ENCODE data around the gene UNK.
A peak's percentile ranks its signal among the peaks of the same experiment; 100 is the strongest.

The UNK gene

GRCh38 chr17:75743625-75744206, 40.9 kb upstream of the UNK start:
- Histone ChIP-seq H3K9ac (ENCODE audit: low read depth in 1 of 2, low read length in 2 of 2) (no peak overlapping the region), H3K27me3 (ENCODE audit: control insufficient read depth in 2 of 2, insufficient read depth in 2 of 2, low read length in 2 of 2) (no peaks in the 10 kb centered on the region), H3K27ac (ENCODE audit: low read depth in 2 of 2, low read length in 2 of 2) (no peak overlapping the region), H3K36me3 (ENCODE audit: control insufficient read depth in 2 of 2, insufficient read depth in 2 of 2, low read length in 2 of 2) (peaks cover 43 to 46% of the 10 kb centered on the region in 2 donors), H3K4me1 (ENCODE audit: control insufficient read depth in 2 of 2, insufficient read depth in 2 of 2, low read length in 2 of 2) (no peaks in the 10 kb centered on the region), H3K9me3 (ENCODE audit: control insufficient read depth in 2 of 2, low read length in 2 of 2) (no peaks in the 10 kb centered on the region), H3K4me3 (ENCODE audit: low read length in 2 of 2) (no peak overlapping the region)

GRCh38 chr17:75748706-75749105, 35.9 kb upstream of the UNK start:
- Histone ChIP-seq H3K9me3 (ENCODE audit: control insufficient read depth in 2 of 2, low read length in 2 of 2) (no peaks in the 10 kb centered on the region), H3K27ac (ENCODE audit: low read depth in 2 of 2, low read length in 2 of 2) (no peak overlapping the region), H3K27me3 (ENCODE audit: control insufficient read depth in 2 of 2, insufficient read depth in 2 of 2, low read length in 2 of 2) (no peaks in the 10 kb centered on the region), H3K4me3 (ENCODE audit: low read length in 2 of 2) (no peak overlapping the region), H3K4me1 (ENCODE audit: control insufficient read depth in 2 of 2, insufficient read depth in 2 of 2, low read length in 2 of 2) (peaks cover 0 to 3% of the 10 kb centered on the region in 2 donors), H3K36me3 (ENCODE audit: control insufficient read depth in 2 of 2, insufficient read depth in 2 of 2, low read length in 2 of 2) (peaks cover 41 to 47% of the 10 kb centered on the region in 2 donors), H3K9ac (ENCODE audit: low read depth in 1 of 2, low read length in 2 of 2) (no peak overlapping the region)

GRCh38 chr17:75749545-75750389, 34.8 kb upstream of the UNK start:
- Histone ChIP-seq H3K4me1 (ENCODE audit: control insufficient read depth in 2 of 2, insufficient read depth in 2 of 2, low read length in 2 of 2) (peaks cover 0 to 3% of the 10 kb centered on the region in 2 donors), H3K4me3 (ENCODE audit: low read length in 2 of 2) (no peak overlapping the region), H3K27ac (ENCODE audit: low read depth in 2 of 2, low read length in 2 of 2) (no peak overlapping the region)

GRCh38 chr17:75750661-75751423, 33.8 kb upstream of the UNK start:
- Histone ChIP-seq H3K9ac (ENCODE audit: low read depth in 1 of 2, low read length in 2 of 2) (no peak overlapping the region), H3K36me3 (ENCODE audit: control insufficient read depth in 2 of 2, insufficient read depth in 2 of 2, low read length in 2 of 2) (peaks cover 42 to 48% of the 10 kb centered on the region in 2 donors), H3K4me1 (ENCODE audit: control insufficient read depth in 2 of 2, insufficient read depth in 2 of 2, low read length in 2 of 2) (peaks cover 0 to 3% of the 10 kb centered on the region in 2 donors), H3K27ac (ENCODE audit: low read depth in 2 of 2, low read length in 2 of 2) (no peak overlapping the region), H3K27me3 (ENCODE audit: control insufficient read depth in 2 of 2, insufficient read depth in 2 of 2, low read length in 2 of 2) (no peaks in the 10 kb centered on the region), H3K9me3 (ENCODE audit: control insufficient read depth in 2 of 2, low read length in 2 of 2) (no peaks in the 10 kb centered on the region), H3K4me3 (ENCODE audit: low read length in 2 of 2) (no peak overlapping the region)

More at GRCh38 chr17:75749545-75750389, 34.8 kb upstream of the UNK start:
- Histone ChIP-seq H3K27me3 (ENCODE audit: control insufficient read depth in 2 of 2, insufficient read depth in 2 of 2, low read length in 2 of 2) (no peaks in the 10 kb centered on the region), H3K9me3 (ENCODE audit: control insufficient read depth in 2 of 2, low read length in 2 of 2) (no peaks in the 10 kb centered on the region), H3K36me3 (ENCODE audit: control insufficient read depth in 2 of 2, insufficient read depth in 2 of 2, low read length in 2 of 2) (peaks cover 39 to 50% of the 10 kb centered on the region in 2 donors), H3K9ac (ENCODE audit: low read depth in 1 of 2, low read length in 2 of 2) (no peak overlapping the region)

- Histone ChIP-seq H3K36me3 (ENCODE audit: control insufficient read depth in 2 of 2, insufficient read depth in 2 of 2, low read length in 2 of 2) (peaks cover 47 to 55% of the 10 kb centered on the region in 2 donors), H3K4me1 (ENCODE audit: control insufficient read depth in 2 of 2, insufficient read depth in 2 of 2, low read length in 2 of 2) (peaks cover 0 to 3% of the 10 kb centered on the region in 2 donors), H3K27ac (ENCODE audit: low read depth in 2 of 2, low read length in 2 of 2) (no peak overlapping the region), H3K9me3 (ENCODE audit: control insufficient read depth in 2 of 2, low read length in 2 of 2) (no peaks in the 10 kb centered on the region), H3K4me3 (ENCODE audit: low read length in 2 of 2) (no peak overlapping the region), H3K9ac (ENCODE audit: low read depth in 1 of 2, low read length in 2 of 2) (no peak overlapping the region), H3K27me3 (ENCODE audit: control insufficient read depth in 2 of 2, insufficient read depth in 2 of 2, low read length in 2 of 2) (no peaks in the 10 kb centered on the region)
Observed at GRCh38 chr17:75751676-75752404, 32.8 kb upstream of the UNK start.

- H3K9me3 ChIP-seq (ENCODE audit: control insufficient read depth in 2 of 2, low read length in 2 of 2) = no peaks in the 10 kb centered on the region
- H3K9ac ChIP-seq (ENCODE audit: low read depth in 1 of 2, low read length in 2 of 2) = no peak overlapping the region
- peaks cover 0 to 3% of the 10 kb centered on the region in 2 donors for H3K4me1 ChIP-seq (ENCODE audit: control insufficient read depth in 2 of 2, insufficient read depth in 2 of 2, low read length in 2 of 2)
- no peaks in the 10 kb centered on the region for H3K27me3 ChIP-seq (ENCODE audit: control insufficient read depth in 2 of 2, insufficient read depth in 2 of 2, low read length in 2 of 2)
- H3K36me3 ChIP-seq (ENCODE audit: control insufficient read depth in 2 of 2, insufficient read depth in 2 of 2, low read length in 2 of 2) = peaks cover 53 to 60% of the 10 kb centered on the region in 2 donors
- no peak overlapping the region for H3K4me3 ChIP-seq (ENCODE audit: low read length in 2 of 2)
- H3K27ac ChIP-seq (ENCODE audit: low read depth in 2 of 2, low read length in 2 of 2) = no peak overlapping the region
Observed at GRCh38 chr17:75752405-75752709, 32.2 kb upstream of the UNK start.

DNA sequence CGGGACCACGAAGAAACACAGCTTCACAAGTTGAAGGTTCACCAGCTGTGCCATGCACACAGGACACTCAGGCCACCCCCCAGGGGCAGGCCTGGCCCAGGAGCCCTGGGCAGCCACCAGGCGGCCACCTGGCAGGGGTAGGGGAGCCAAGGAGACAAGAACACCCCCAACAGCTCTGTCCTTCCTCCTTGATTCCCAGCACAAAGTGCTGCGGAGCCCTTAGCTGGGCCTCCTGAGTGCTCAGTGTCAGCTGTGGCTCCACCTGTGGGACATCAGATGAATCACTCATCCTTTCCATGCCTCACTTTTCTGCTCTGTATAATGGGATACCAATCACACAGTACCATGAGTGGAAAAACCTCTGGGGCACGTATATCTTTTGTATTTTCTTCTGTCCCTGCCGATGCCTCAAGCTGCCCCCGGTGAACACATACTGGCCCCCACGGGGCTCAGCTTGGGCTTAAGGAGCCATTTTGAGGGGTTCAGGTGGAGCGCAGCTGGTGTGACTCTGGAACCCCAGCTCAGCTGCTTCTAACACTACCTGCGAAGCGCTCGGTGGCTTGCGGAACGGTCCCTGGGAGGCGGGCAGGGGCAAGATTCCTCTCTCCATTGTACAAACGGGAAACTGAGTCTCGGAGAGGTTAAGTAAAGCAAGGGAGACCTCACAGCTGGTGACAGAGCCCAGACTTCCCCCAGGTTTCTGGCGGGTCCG, 31.6 kb upstream of the UNK start:
- H3K4me3 ChIP-seq (ENCODE audit: low read length in 2 of 2) = peak overlapping the region in 1 of 2 donors; percentile 44
- H3K9ac ChIP-seq (ENCODE audit: low read depth in 1 of 2, low read length in 2 of 2) = no peak overlapping the region
- no peaks in the 10 kb centered on the region for H3K27me3 ChIP-seq (ENCODE audit: control insufficient read depth in 2 of 2, insufficient read depth in 2 of 2, low read length in 2 of 2)
- H3K36me3 ChIP-seq (ENCODE audit: control insufficient read depth in 2 of 2, insufficient read depth in 2 of 2, low read length in 2 of 2) = peaks cover 59 to 64% of the 10 kb centered on the region in 2 donors
- peak overlapping the region in 1 of 2 donors; percentile 32 for H3K27ac ChIP-seq (ENCODE audit: low read depth in 2 of 2, low read length in 2 of 2)
- H3K4me1 ChIP-seq (ENCODE audit: control insufficient read depth in 2 of 2, insufficient read depth in 2 of 2, low read length in 2 of 2) = peaks cover 0 to 3% of the 10 kb centered on the region in 2 donors
- H3K9me3 ChIP-seq (ENCODE audit: control insufficient read depth in 2 of 2, low read length in 2 of 2) = no peaks in the 10 kb centered on the region

- peaks cover 56 to 65% of the 10 kb centered on the region in 2 donors for H3K36me3 ChIP-seq (ENCODE audit: control insufficient read depth in 2 of 2, insufficient read depth in 2 of 2, low read length in 2 of 2)
- peak overlapping the region in 1 of 2 donors; percentile 44 for H3K4me3 ChIP-seq (ENCODE audit: low read length in 2 of 2)
- no peaks in the 10 kb centered on the region for H3K27me3 ChIP-seq (ENCODE audit: control insufficient read depth in 2 of 2, insufficient read depth in 2 of 2, low read length in 2 of 2)
- H3K9me3 ChIP-seq (ENCODE audit: control insufficient read depth in 2 of 2, low read length in 2 of 2) = no peaks in the 10 kb centered on the region
- no peak overlapping the region for H3K9ac ChIP-seq (ENCODE audit: low read depth in 1 of 2, low read length in 2 of 2)
- peaks cover 0 to 3% of the 10 kb centered on the region in 2 donors for H3K4me1 ChIP-seq (ENCODE audit: control insufficient read depth in 2 of 2, insufficient read depth in 2 of 2, low read length in 2 of 2)
- H3K27ac ChIP-seq (ENCODE audit: low read depth in 2 of 2, low read length in 2 of 2) = peak overlapping the region in 1 of 2 donors; percentile 32
Observed at GRCh38 chr17:75753514-75754377, 30.9 kb upstream of the UNK start.
